ENCODE measurements around the gene PTPN22.

GRCh38 chr1:113811888-113812660 is 59.4 kb downstream of the PTPN22 start, which contains the start of gene RSBN1:
- TF ChIP-seq CTCF (IDR thresholded peaks at IDR 0.05) (peak in 4 of 7 experiments; percentile 33 to 46 (median 38)), POLR2A (IDR thresholded peaks at IDR 0.05) (peak; percentile 99)
